ENCODE data around the gene CCL4.
"Not testable (repeated sequence)": the region's sequence is repeated elsewhere in the genome, so short reads cannot be mapped to it uniquely, and the experiment has no call there.

The CCL4 gene

DNA sequence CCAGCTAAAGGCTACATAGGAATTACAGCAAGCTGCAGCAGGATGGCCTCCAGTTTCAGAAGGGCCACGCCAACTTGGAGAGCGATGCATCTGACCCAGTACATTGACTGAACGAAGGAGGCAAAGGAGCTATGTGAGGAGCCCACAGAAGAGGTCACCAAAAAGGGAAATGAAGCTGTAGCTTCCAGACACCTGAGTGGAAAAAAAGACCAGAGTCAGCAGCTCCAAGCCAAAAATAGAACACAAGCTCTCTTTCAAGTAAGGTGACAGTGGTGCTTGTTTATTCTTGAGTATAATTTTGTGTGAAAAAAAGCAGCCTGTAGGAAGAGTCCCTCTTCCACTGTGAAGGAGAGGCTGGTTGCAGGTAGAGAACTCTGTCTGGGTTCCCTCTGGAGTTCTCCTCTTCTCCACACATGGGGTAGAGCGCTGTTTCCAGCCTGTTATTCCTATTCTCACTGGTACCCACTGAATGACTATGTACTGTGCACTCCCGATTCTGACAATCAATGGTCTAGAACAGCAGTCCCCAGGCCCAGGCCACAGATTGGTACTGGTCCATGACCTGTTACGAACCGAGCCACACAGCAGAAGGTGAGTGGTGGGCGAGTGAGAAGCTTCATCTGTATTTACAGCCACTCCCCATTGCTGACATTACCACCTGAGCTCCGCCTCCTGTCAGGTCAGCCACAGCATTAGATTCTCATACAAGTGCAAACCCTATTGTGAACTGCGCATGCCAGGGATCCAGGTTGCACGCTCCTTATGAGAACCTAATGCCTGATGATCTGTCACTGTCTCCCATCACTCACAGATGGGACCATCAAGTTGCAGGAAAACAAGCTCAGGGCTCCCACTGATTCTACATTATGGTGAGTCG lies 15.1 kb downstream of the CCL4 start:
- DNase-seq, result no peak

DNA sequence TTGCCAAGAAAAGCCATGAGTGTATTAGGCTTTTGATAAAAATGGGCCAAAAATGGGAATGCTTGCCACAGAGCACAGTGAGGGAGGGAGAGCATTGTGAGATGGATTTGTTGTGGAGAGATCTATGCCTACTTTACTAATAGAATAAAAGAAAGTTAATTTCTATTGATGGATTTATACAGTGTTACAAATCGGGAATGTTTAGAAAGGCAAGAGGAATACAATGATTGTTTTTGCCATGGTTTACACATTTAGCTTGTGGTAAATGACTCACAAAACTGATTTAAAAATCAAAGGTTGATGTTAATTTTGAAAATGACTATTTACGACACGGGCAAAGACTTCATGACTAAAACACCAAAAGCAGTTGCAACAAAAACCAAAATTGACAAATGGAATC lies 16.6 kb downstream of the CCL4 start:
- no peak for DNase-seq

DNA sequence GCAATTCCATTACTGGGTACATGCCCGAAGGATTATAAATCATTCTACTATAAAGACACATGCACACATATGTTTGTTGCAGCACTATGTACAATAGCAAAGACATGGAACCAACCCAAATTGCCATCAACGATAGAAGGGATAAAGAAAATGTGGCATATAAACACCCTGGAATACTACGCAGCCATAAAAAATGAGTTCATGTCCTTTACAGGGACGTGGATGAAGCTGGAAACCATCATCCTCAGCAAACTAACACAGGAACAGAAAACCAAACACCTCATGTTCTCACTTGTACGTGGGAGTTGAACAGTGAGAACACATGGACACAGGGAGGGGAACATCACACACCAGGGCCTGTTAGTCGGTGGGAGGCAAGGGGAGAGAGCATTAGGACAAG lies 17.5 kb downstream of the CCL4 start:
- not testable (repeated sequence) for DNase-seq

DNA sequence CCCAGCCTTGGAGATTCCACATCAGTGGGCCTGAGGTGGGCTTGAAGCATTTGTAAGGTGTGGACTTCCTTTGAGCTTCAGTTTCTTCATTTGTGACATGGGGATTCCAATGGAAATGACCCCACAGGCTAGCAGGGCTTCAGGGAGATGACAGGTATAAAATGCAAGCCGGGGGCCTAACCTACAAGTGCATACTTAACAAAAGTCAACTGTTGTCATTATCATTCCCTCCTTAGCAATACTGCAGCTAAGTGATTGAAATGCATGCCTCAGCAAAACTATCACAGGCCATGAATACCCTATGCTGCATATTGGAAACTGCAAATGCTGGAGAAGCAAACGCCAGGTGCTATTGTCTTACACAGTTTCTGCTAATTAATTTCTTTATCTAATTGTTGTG lies 19.8 kb downstream of the CCL4 start:
- no peak for DNase-seq

DNA sequence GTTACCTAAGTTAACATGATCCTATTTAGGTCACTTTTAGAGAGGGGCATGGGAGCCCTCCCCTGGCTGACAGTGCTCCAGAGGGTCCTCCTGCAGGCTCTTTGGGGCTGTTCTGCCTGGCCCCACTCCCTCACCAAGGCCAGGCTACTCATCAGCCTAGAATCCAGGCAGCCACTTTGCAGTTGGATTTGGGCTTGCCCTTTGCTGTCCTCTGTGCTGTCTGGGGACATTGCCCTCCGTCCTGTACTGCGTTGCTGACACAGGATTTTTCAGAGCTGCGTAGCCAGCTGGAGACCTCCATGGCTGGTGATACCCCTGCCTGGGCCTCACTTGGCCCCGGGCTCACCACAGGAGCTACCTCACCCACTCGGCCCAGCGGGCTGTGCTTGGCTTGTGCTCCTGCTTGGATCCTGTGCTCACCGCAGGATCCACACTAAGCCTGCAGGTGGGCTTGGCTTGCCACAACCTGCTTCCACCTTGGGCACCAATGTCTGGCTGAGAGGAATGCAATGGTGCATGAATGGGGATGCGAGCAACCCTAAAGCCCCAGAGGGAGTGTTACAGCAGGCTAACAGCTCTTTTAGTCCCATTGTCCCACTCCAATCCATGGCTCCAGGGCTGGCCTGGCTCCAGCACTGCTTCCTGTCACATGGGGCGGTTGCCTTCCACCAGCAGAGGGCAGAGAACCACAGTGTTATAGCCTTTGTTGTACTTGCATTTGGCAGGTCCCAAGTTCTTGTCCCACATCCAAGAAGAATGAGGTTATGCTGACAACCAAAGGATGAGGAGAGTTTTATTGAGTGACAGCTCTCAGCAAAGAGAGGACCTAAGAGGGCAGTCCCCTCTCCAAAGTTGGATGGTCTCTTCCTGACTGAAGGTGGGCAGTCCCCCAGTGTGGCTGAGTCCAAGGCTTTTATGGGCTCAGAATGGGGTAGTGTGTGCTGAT lies 21.5 kb downstream of the CCL4 start:
- DNase-seq, result no peak

DNA sequence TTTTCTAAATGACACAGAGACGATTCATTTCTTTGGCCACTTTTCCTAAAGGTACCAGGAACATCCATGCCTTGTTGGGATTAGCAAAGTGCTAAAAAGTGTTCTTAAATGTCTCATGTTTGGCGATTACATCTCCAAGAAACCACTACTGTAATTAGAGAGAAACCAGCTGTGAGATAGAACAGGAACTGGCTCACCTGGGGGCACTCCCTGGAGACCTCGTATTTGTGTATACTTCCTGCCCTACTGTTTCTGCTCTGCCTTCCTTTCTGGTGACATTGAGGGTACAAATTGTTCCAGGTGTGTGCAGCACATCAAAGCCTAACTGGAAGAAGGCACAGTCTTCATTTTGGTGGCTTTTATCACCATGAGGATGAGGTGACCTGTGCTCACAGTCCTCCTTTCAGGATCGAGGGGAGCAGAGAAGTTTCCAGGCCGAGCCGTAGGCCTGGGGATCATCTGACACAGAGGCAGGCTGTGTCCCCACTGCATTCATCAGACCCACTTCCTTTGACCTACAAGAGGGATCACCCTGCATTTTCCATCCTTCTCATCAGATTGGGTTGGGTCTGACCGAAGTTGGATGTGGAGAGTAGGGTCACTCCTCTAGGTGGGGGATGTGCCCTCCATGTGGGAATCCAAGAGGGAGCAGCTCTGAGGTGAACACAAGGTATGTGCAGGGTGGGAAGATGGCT lies 23.7 kb downstream of the CCL4 start:
- no peak for DNase-seq

DNA sequence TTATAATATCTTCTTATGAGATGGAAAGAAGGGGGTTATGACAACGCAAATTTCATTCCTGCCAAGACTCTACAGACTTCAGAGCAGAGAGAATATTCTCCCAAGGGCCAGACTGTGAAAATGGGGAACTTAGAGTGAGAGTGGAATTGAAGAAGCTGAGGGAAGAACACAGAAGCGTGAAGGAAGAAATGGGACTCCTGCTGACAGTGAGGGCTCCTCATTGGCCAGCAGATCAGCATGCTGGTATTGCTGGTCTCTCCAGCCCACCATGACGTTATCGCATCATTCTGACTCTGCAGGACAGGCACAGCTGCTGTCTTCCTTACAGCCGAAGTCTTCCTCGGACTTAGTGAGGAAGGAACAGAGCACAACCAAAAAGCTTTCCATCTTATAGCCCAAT lies 24.3 kb downstream of the CCL4 start:
- no peak for DNase-seq

DNA sequence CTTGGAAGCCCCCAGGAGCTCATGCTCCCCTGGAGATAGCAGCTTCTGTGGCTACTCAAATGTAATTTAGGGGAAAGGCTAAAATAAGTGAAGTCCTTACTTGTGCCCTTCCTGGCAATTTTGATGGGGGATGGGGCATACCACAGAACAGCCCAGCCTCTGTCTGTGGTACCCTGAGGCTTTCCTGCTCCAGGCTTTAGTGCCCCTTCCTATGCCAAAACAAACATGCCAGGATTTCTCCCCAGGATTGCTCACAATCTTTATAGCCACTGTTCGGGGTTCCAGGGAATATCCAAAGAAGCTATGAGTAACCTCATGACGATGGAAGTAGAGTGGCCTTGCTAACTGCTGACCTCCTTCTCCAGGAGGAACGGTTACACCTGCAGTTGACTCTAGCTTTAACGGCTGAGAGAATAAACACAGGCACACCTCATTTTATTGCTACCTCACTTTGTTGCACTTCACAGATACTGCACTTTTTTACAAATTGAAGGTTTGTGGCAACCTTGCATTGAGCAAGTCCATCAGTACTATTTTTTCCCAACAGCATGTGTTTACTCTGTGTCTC lies 24.9 kb downstream of the CCL4 start:
- DNase-seq, result no peak

DNA sequence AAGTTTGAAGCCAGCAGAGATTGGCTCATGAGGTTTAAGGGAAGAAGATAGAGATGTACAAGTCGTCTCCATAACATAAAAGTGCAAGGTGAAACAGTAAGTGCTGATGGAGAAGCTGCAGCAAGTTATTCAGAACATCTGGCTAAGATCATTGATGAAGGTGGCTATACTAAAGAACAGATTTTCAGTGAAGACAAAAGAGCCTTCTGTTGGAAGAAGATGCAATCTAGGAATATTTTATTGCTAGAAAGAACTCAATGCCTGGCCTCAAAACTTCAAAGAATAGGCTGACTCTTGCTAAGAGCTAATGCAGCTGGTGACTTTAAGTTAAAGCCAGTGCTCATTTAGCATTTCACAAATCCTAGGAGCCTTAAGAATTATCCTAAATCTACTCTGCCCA lies 26.0 kb downstream of the CCL4 start:
- no peak for DNase-seq

DNA sequence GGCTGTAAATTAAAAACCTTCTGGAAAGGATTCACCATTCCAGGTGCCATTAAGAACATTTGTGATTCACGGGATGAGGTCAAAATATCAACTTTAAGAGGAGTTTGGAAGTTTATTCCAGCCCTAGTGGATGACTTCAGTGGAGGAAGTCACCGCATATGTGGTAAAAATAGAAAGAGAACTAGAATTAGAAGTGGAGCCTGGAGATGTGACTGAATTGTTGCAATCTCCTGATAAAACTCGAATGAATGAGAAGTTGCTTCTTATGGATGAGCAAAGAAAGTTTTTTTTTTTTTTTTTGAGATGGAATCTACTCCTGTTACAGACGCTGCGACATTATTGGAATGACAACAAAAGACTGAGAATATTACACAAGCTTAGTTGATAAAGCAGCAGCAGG lies 26.7 kb downstream of the CCL4 start:
- DNase-seq, result no peak

DNA sequence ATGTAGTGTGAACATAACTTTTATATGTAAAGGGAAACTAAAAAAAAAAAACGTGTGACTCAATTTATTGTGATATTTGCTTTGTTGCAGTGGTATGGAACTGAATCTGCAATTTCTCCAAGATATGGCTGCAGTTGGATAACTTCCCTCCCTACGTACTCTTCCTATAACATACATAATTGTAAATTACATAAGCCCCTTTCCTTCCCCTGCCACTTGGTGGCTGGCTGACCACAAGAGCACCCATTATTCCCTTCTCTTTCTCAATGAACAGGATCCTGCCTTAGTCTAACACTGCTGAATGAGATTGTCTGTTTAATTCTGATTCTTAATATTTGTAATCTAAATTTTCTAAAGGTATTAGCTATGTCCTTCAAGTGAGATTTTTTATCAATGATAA lies 27.8 kb downstream of the CCL4 start:
- DNase-seq, result no peak

DNA sequence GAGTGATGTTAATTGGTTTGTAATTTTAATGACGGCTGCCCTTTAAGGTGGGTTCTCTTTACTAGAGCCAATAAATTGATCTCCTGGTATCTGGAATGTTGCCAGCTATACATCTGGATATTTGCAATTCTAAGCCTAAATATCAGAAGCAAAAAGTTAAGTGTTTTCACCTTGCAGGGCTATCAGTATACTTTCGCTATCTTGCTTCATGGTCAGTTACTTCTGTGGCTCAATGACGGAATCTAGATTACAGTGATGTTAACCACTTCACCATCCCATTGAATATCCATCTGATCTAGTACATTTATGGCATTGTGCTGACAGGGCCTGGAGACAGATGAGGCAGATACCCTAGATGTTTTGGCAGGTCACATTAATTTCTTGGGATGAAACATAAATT lies 28.3 kb downstream of the CCL4 start:
- DNase-seq, result no peak

DNA sequence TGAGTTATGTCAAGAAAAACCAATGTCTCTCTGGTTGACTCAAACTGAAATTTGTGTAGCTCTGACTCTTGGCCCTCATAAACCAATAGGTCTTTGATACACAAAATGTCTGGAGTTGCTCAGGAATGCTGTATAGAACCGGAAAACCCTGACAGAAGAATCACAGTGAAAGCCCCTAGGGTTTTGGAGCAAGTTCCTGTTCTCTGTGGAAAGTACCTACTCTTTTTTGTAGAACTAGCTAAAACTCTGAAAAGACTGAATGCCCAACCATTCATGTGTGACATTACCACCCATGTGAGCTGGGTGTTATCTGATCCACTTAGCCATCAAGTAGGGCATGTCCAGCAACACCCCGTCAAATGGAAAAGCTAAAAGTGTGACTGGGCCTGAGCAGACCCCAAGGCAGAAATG lies 28.8 kb downstream of the CCL4 start:
- no peak for DNase-seq

DNA sequence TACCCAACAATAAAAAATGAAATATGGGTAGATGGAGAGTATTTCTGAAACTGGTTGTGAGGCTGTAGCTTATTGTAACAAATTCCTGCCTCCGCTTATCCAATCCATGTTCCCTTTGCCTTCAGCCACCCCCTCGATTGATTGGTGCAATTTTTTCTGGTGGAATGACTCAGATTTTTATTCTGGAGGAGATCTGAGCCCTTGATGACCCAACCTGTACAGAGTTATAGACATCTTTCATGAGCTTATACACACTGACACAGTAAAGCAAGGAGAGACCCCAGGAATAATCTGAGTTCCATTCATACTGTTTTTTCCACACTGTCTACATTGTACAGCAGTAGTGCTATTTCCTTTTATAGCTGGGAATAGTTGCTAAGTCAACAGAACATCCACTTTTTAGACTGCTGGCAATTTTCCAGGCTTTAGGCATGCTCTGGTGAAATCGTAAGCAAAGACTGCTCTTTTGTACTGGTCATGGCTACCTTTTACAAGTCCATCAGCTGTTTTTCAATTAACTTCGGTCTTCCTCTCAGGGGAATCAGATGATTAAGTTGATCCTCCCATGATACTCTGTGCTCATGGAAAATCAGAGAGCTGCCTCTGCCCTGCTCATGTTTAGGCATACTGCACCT lies 30.1 kb downstream of the CCL4 start:
- no peak for DNase-seq

DNA sequence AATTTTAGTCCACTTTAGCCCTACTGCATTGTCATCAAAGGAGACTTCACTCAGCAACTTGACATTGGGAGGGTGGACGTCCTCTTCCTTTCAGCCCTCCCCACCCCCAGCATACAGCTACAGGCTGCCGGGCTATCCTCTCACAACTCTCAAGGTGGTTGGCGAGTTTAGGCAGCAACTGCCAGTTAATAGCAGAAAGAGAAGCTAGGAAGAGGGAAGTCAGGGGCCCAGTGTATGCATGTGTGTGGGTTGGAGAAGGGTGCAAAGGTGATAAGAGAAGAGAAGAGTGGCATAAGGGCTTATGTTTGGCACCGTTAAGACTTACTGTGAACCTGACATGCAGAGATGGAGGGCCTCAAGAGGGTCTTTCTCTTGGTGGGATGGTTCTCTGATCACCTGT lies 31.8 kb downstream of the CCL4 start:
- no peak for DNase-seq

DNA sequence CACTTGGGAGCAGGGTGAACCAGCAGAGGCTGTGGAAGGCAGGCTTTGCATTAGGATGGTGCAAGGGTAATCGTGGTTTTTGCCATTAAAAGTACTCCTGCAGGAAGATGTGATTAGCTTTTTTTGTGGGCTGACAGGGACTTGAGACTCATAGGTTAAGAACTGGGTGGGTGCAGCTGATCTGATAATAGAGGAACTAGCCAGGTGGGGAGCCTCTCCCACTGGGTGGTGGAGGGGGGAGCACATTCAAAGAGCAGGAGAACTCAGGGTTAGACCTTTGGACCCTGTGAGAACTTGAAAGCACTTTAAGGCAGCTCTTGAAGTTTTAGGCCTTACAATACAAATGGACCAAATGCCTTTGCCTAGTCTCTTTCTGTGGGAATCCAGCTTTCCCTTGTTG lies 32.4 kb downstream of the CCL4 start:
- no peak for DNase-seq

DNA sequence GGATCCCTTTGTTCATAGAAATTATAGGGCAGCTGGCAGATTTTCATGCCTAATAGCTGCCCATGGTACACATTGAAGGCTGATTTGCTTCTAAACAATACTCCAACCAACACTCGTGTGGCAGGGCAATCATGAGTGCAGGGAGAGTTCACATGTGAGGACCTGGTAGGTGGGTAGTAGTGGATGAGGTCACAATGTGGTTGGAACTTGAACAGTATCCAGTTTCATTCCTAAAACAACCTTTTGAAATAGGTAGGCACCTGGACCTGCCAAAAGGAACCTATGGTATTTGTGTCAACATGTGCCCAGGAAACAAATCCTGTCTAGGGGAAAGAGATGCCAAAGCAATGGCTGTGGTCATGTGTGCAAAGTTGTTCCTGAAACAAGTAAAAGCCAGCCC lies 32.8 kb downstream of the CCL4 start:
- DNase-seq, result no peak

DNA sequence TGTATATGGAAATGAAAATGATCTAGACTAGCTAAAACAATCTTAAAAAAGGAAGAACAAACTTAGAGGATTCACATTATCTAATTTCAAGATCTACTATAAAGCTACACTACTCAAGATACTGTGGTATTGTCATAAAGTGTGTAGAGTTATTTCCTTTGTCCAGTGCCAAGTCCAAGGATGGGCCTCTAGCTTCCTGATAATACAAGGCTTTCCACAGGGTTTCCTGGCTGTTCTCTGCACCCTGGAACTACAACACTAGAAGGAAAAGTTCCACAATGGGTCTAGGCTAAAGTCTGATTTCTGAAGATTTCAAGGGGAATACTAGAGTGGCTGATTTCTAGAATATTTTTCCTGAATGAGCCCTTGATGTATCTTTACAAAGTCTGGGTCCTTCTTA lies 38.6 kb downstream of the CCL4 start:
- DNase-seq, result no peak

DNA sequence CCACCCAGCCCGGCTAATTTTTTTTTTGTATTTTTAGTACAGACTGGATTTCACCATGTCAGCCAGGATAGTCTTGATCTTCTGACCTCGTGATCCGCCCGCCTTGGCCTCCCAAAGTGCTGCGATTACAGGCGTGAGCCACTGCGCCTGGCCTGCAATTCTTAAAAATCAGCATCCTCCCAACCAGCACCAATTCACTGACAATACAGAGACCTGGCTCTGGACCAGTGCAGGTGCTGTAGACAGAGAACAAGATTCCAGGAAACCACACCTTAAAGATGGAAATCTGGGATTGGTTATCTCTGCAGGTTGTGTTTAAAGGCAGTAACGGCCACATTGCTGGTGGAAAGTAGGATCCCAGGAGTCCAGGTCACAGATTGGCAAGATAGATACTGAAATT lies 39.2 kb downstream of the CCL4 start:
- no peak for DNase-seq

DNA sequence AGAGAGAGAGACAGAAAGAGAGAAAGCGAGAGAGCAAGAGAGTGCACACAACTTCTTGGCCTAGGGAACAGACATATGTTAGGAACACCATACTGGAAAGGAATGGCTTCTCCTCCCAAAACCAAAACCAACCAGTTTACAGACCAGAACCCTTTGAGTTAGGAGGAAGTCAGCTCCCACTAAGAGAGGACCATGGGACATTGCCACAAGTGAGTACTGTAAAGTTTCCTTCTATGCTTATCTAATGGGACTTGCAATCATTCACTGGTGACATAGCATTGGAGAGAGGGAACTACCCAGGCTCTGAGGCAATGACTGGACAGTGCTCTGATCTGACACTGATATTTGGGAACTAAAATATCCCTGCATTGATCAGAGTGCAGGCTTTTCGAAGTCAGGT lies 40.4 kb downstream of the CCL4 start:
- no peak for DNase-seq

DNA sequence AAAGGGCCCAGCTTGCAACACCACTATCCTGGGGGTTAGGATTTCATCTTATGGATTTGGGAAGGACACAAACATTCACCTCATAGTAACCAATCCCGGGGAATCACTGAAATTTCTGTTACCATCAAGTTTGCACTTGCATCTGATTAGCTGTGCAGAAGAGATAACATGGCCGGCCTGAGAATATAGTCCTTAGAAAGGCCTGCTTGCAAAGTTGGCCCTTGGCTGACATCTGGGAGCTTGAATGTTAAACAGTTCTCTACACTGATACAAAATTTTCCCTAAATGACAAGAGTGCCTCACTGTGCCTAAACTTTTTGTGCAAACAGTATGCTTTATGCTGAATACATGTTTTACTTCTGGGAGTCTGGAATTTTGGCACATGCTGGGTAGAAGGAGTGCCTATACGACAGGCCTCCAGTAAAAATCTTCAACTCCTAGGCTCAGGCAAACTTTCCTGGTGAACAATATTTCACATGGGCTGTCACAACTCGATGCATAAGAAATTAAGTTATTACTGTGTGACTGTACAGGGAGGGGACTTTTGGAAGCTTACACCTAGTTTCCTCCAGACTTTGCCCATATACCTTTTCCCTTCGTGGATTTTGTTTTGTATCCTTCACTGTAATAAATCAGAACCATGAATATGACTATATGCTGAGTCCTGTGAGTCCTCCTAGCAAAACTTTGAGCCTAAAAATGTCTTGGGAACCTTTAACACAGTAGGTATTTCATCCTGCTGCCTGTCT lies 41.5 kb downstream of the CCL4 start:
- no peak for DNase-seq

DNA sequence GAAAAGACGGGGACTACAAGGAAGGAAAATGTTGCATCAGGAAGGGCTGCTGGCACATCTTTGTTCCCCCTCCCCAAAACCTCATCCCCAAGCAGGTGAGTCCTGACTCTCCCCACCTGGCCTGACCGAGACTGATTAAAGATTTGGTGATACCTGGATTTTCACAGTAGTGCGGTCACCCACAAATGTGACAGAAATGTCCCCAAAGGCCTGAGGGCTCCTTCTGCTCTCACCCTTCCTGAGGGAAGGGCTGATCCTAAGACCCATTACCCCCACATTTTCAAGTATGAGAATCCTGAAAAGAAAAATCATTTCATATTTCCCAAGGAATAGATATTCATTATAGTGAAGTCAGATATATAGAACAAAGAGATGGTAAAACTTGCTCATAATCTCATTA lies 44.0 kb downstream of the CCL4 start:
- DNase-seq, result no peak

Measured in CD4-positive, alpha-beta T cell treated with Interleukin-17A for 1 hour (primary cell).